Neuronal stem cell (in vitro differentiated cells): ENCODE results near the gene KLK2.

ENCODE experiments used
- DNase-seq: peaks from one replicate; pipeline ENCODE4 v3.0.0-alpha.2; 2013; ENCODE audit warnings: low spot score
- H2AFZ ChIP-seq: one replicate; pipeline ENCODE4 v1.6.1; 2013; ENCODE audit warnings: mild to moderate bottlenecking, low read length, inconsistent platforms
- H2AK5ac ChIP-seq: 2 replicates; pipeline ENCODE4 v1.6.1; 2013; ENCODE audit warnings: low read depth, mild to moderate bottlenecking, inconsistent platforms, low read length, moderate library complexity, mixed read lengths
- H2BK120ac ChIP-seq: 2 replicates; pipeline ENCODE4 v1.6.1; 2013; ENCODE audit warnings: low read depth, mild to moderate bottlenecking, inconsistent platforms, low read length, moderate library complexity, mixed read lengths
- H2BK12ac ChIP-seq: one replicate; pipeline ENCODE4 v1.6.1; 2013; ENCODE audit warnings: low read length, inconsistent platforms
- H2BK15ac ChIP-seq: 2 replicates; pipeline ENCODE4 v1.6.1; 2013; ENCODE audit warnings: mild to moderate bottlenecking, low read length, inconsistent platforms, mixed read lengths
- H2BK5ac ChIP-seq: one replicate; pipeline ENCODE4 v1.6.1; 2013; ENCODE audit warnings: inconsistent platforms, mild to moderate bottlenecking, low read length, moderate library complexity
- H3K14ac ChIP-seq: one replicate; pipeline ENCODE4 v1.6.1; 2013; ENCODE audit warnings: low read length, inconsistent platforms
- H3K18ac ChIP-seq: 2 replicates; pipeline ENCODE4 v1.6.1; 2013; ENCODE audit warnings: low read length, inconsistent platforms
- H3K23ac ChIP-seq: 2 replicates; pipeline ENCODE4 v1.6.1; 2013; ENCODE audit warnings: low read depth, mild to moderate bottlenecking, mixed read lengths, low read length, inconsistent platforms; ENCODE audit not compliant: poor library complexity
- H3K27ac ChIP-seq: replicated peaks from 3 replicates; pipeline ENCODE4 v1.5.1; 2013; ENCODE audit warnings: low read length, inconsistent platforms
- H3K27me3 ChIP-seq, 3 experiments: 2 replicates each; pipeline ENCODE4 v1.6.1; 2013; ENCODE audit warnings: low read length in 3 of 3, mild to moderate bottlenecking in 2 of 3, inconsistent platforms in 1 of 3, low read depth in 1 of 3, mixed read lengths in 1 of 3, moderate library complexity in 1 of 3; ENCODE audit not compliant: control insufficient read depth in 3 of 3, insufficient read depth in 3 of 3
- H3K36me3 ChIP-seq, 2 donors: replicated peaks in 1 of 2; 2 replicates each; pipeline ENCODE4 v1.6.1; 2013; ENCODE audit warnings: low read length in 2 of 2; ENCODE audit not compliant: control insufficient read depth in 2 of 2, insufficient read depth in 2 of 2
- H3K4ac ChIP-seq: 2 replicates; pipeline ENCODE4 v1.6.1; 2013; ENCODE audit warnings: inconsistent platforms, mild to moderate bottlenecking, low read length, moderate library complexity
- H3K4me1 ChIP-seq, 2 donors: 1 replicate in 1 of 2; 2 replicates in 1 of 2; pipeline ENCODE4 v1.6.1; 2013; ENCODE audit warnings: low read length in 2 of 2, low read depth in 1 of 2; ENCODE audit not compliant: control insufficient read depth in 2 of 2, insufficient read depth in 1 of 2
- H3K4me2 ChIP-seq: one replicate; pipeline ENCODE4 v1.6.1; 2013; ENCODE audit warnings: mild to moderate bottlenecking, low read length, inconsistent platforms; ENCODE audit not compliant: insufficient read depth, poor library complexity, severe bottlenecking
- H3K4me3 ChIP-seq, 2 donors: 2 replicates each; pipeline ENCODE4 v1.5.1; 2013; ENCODE audit warnings: low read length in 2 of 2, mild to moderate bottlenecking in 2 of 2, inconsistent platforms in 1 of 2, moderate library complexity in 1 of 2
- H3K79me1 ChIP-seq: one replicate; pipeline ENCODE4 v1.6.1; 2013; ENCODE audit warnings: low read depth, mild to moderate bottlenecking, inconsistent platforms, low read length, moderate library complexity
- H3K9ac ChIP-seq: one replicate; pipeline ENCODE4 v1.6.1; 2013; ENCODE audit warnings: mild to moderate bottlenecking, low read depth, low read length, inconsistent platforms; ENCODE audit not compliant: poor library complexity
- H3K9me3 ChIP-seq, 2 donors: replicated peaks in 1 of 2; 2 replicates each; pipeline versions ENCODE3 to v1.6.1; 2013; ENCODE audit warnings: low read length in 2 of 2, mild to moderate bottlenecking in 2 of 2, inconsistent platforms in 1 of 2, low read depth in 1 of 2, mixed read lengths in 1 of 2, moderate library complexity in 1 of 2; ENCODE audit not compliant: control insufficient read depth in 2 of 2, insufficient read depth in 1 of 2
- H4K8ac ChIP-seq: one replicate; pipeline ENCODE4 v1.6.1; 2013; ENCODE audit warnings: low read depth, mild to moderate bottlenecking, inconsistent platforms, low read length, moderate library complexity
- H4K91ac ChIP-seq: one replicate; pipeline ENCODE4 v1.6.1; 2013; ENCODE audit warnings: low read length, low read depth, mild to moderate bottlenecking, inconsistent platforms; ENCODE audit not compliant: poor library complexity
- WGBS, 2 donors: extraction: QIAGEN DNeasy Blood & Tissue Kit; methylation state at CpG; one replicate each; pipeline ENCODE4 v1.1.7; 2013; ENCODE audit warnings: missing lambda C conversion rate in 2 of 2, mixed read lengths in 1 of 2; ENCODE audit not compliant: insufficient read length in 2 of 2, insufficient replicate concordance in 1 of 2; ENCODE audit errors: extremely low coverage in 2 of 2; 5-methylcytosine and 5-hydroxymethylcytosine counted together

KLK2 gene

GRCh38 chr19:50897612-50898011 lies 24.4 kb downstream of the KLK2 start:
- H3K4me2 ChIP-seq: no peak overlapping the region
- H3K36me3 ChIP-seq: no peaks in the 10 kb centered on the region
- no peak overlapping the region for H3K14ac ChIP-seq
- no peak for DNase-seq
- no peak overlapping the region for H2BK12ac ChIP-seq
- no peak overlapping the region for H2AFZ ChIP-seq
- H3K27me3 ChIP-seq: peaks cover 0 to 2% (median 0%) of the 10 kb centered on the region in 3 experiments
- H2BK15ac ChIP-seq: no peak overlapping the region
- no peak overlapping the region for H3K18ac ChIP-seq
- H4K91ac ChIP-seq: no peak overlapping the region
- no peak overlapping the region for H3K4me3 ChIP-seq
- no peak overlapping the region for H2BK120ac ChIP-seq
- WGBS, 2 donors: no CpG with 5 or more reads among the region's 3 CpGs
- no peak overlapping the region for H4K8ac ChIP-seq
- no peak overlapping the region for H3K4ac ChIP-seq
- peaks cover 0 to 8% of the 10 kb centered on the region in 2 donors for H3K9me3 ChIP-seq
- H2AK5ac ChIP-seq: no peak overlapping the region
- H2BK5ac ChIP-seq: no peak overlapping the region
- no peak overlapping the region for H3K27ac ChIP-seq
- no peak overlapping the region for H3K23ac ChIP-seq
- no peak overlapping the region for H3K9ac ChIP-seq
- no peaks in the 10 kb centered on the region for H3K79me1 ChIP-seq
- H3K4me1 ChIP-seq: no peaks in the 10 kb centered on the region

- Histone ChIP-seq H3K36me3 (no peaks in the 10 kb centered on the region), H2AFZ (no peak overlapping the region), H3K27me3 (peaks cover 0 to 2% (median 0%) of the 10 kb centered on the region in 3 experiments), H2BK15ac (no peak overlapping the region), H3K14ac (no peak overlapping the region), H3K79me1 (no peaks in the 10 kb centered on the region), H4K91ac (no peak overlapping the region), H3K4me2 (no peak overlapping the region), H3K27ac (no peak overlapping the region), H2AK5ac (no peak overlapping the region), H3K9me3 (peaks cover 0 to 7% of the 10 kb centered on the region in 2 donors), H2BK12ac (no peak overlapping the region), H4K8ac (no peak overlapping the region), H3K4ac (no peak overlapping the region), H3K4me3 (no peak overlapping the region), H2BK5ac (no peak overlapping the region), H3K18ac (no peak overlapping the region), H2BK120ac (no peak overlapping the region), H3K4me1 (no peaks in the 10 kb centered on the region), H3K23ac (no peak overlapping the region), H3K9ac (no peak overlapping the region)
- no CpG with 5 or more reads among the region's 4 CpGs for whole genome bisulfite sequencing, 2 donors
- no peak for DNase-seq
These were observed 24.8 kb downstream of the KLK2 start for GRCh38 chr19:50898018-50898417.

GRCh38 chr19:50899569-50899968 lies 26.3 kb downstream of the KLK2 start:
- no peak overlapping the region for H3K27ac ChIP-seq
- no peak overlapping the region for H2BK12ac ChIP-seq
- no peak overlapping the region for H3K4ac ChIP-seq
- H3K4me1 ChIP-seq: no peaks in the 10 kb centered on the region
- H3K27me3 ChIP-seq: no peaks in the 10 kb centered on the region
- no peak overlapping the region for H2AK5ac ChIP-seq
- H3K36me3 ChIP-seq: no peaks in the 10 kb centered on the region
- no peak overlapping the region for H3K4me2 ChIP-seq
- no CpG with 5 or more reads among the region's 3 CpGs for WGBS, 2 donors
- H2BK5ac ChIP-seq: no peak overlapping the region
- DNase-seq: no peak
- no peaks in the 10 kb centered on the region for H3K79me1 ChIP-seq
- no peak overlapping the region for H2AFZ ChIP-seq
- no peak overlapping the region for H3K23ac ChIP-seq
- peaks cover 0 to 3% of the 10 kb centered on the region in 2 donors for H3K9me3 ChIP-seq
- no peak overlapping the region for H2BK15ac ChIP-seq
- no peak overlapping the region for H4K8ac ChIP-seq
- H4K91ac ChIP-seq: no peak overlapping the region
- no peak overlapping the region for H3K9ac ChIP-seq
- no peak overlapping the region for H3K18ac ChIP-seq
- no peak overlapping the region for H3K14ac ChIP-seq
- H2BK120ac ChIP-seq: no peak overlapping the region
- no peak overlapping the region for H3K4me3 ChIP-seq

- H2BK12ac ChIP-seq: no peak overlapping the region
- no peak overlapping the region for H3K27ac ChIP-seq
- H2BK120ac ChIP-seq: no peak overlapping the region
- no peaks in the 10 kb centered on the region for H3K79me1 ChIP-seq
- H2BK15ac ChIP-seq: no peak overlapping the region
- no peak overlapping the region for H2AFZ ChIP-seq
- H3K4me1 ChIP-seq: no peaks in the 10 kb centered on the region
- no peak for DNase-seq
- H2AK5ac ChIP-seq: no peak overlapping the region
- no peak overlapping the region for H4K91ac ChIP-seq
- no peak overlapping the region for H3K9ac ChIP-seq
- H3K36me3 ChIP-seq: no peaks in the 10 kb centered on the region
- no peak overlapping the region for H4K8ac ChIP-seq
- no peak overlapping the region for H3K14ac ChIP-seq
- no peak overlapping the region for H3K18ac ChIP-seq
- no peak overlapping the region for H3K4ac ChIP-seq
- H3K27me3 ChIP-seq: peaks cover 0 to 6% (median 0%) of the 10 kb centered on the region in 3 experiments
- WGBS, 2 donors: no CpG with 5 or more reads among the region's 4 CpGs
- no peak overlapping the region for H3K4me2 ChIP-seq
- H2BK5ac ChIP-seq: no peak overlapping the region
- no peak overlapping the region for H3K23ac ChIP-seq
- H3K9me3 ChIP-seq: no peaks in the 10 kb centered on the region
- no peak overlapping the region for H3K4me3 ChIP-seq
These were observed 29.4 kb downstream of the KLK2 start for GRCh38 chr19:50902640-50903039.
